ENCODE measurements around the gene AGAP2.

The AGAP2 gene

DNA sequence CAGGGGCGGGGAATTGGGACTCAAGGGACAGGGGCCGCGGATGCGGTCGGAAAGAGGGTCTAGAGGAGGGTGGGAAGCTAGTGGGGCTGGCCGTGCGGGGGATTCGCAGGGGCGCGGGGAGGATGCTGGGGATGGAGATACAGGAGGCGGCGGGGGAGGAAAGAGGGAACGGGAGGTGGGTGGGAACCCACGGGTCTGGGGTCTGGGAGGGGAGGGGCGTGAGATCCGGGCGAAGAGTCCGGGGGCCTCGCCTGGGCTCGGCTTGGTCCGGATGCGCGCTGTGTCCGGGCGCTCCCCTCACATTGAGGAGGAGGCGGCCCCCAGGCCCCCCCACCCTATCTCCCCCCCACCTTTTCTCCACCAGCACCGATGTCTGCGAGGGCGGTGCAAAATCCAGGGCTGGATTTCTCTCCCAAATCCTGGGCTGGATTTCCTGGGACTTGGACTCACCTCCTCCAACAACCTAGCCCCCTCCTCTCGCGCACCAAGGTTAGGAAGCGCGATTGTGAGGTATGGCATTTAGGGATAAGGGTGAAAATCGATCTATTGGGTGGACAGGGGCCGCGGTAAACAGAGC lies at the start of gene AGAP2 (continued):
- no peak for TF ChIP-seq ZNF560 (tag by site-specific recombination; IDR thresholded peaks at IDR 0.05; ENCODE audit: borderline replicate concordance)
- TF ChIP-seq ZFHX2 (tag by site-specific recombination; conservative IDR thresholded peaks at IDR 0.05): peak; percentile 97
- peak; percentile 56; the same call in 1 of the 2 replicates for TF ChIP-seq ZNF391 (tag by site-specific recombination; IDR thresholded peaks at IDR 0.05; ENCODE audit: borderline replicate concordance, low read depth)
- no peak for TF ChIP-seq ZNF544 (tag by site-specific recombination; IDR thresholded peaks at IDR 0.05)
- TF ChIP-seq, protein P1, sequence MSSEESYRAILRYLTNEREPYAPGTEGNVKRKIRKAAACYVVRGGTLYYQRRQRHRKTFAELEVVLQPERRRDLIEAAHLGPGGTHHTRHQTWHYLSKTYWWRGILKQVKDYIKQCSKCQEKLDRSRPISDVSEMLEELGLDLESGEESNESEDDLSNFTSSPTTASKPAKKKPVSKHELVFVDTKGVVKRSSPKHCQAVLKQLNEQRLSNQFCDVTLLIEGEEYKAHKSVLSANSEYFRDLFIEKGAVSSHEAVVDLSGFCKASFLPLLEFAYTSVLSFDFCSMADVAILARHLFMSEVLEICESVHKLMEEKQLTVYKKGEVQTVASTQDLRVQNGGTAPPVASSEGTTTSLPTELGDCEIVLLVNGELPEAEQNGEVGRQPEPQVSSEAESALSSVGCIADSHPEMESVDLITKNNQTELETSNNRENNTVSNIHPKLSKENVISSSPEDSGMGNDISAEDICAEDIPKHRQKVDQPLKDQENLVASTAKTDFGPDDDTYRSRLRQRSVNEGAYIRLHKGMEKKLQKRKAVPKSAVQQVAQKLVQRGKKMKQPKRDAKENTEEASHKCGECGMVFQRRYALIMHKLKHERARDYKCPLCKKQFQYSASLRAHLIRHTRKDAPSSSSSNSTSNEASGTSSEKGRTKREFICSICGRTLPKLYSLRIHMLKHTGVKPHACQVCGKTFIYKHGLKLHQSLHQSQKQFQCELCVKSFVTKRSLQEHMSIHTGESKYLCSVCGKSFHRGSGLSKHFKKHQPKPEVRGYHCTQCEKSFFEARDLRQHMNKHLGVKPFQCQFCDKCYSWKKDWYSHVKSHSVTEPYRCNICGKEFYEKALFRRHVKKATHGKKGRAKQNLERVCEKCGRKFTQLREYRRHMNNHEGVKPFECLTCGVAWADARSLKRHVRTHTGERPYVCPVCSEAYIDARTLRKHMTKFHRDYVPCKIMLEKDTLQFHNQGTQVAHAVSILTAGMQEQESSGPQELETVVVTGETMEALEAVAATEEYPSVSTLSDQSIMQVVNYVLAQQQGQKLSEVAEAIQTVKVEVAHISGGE (tag by site-specific recombination; conservative IDR thresholded peaks at IDR 0.05; ENCODE audit: low read depth): peak; percentile 54
- TF ChIP-seq, protein P2, sequence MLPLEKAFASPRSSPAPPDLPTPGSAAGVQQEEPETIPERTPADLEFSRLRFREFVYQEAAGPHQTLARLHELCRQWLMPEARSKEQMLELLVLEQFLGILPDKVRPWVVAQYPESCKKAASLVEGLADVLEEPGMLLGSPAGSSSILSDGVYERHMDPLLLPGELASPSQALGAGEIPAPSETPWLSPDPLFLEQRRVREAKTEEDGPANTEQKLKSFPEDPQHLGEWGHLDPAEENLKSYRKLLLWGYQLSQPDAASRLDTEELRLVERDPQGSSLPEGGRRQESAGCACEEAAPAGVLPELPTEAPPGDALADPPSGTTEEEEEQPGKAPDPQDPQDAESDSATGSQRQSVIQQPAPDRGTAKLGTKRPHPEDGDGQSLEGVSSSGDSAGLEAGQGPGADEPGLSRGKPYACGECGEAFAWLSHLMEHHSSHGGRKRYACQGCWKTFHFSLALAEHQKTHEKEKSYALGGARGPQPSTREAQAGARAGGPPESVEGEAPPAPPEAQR (tag by site-specific recombination; IDR thresholded peaks at IDR 0.05): no peak
- no peak for TF ChIP-seq ZFP37 (tag by site-specific recombination; IDR thresholded peaks at IDR 0.05)
- peak; percentile 56; the same call in 1 of the 2 replicates for TF ChIP-seq ZNF366 (tag by site-specific recombination; conservative IDR thresholded peaks at IDR 0.05)
- TF ChIP-seq ZNF10 (tag by site-specific recombination; IDR thresholded peaks at IDR 0.05): no peak
- TF ChIP-seq GLIS2 (tag by site-specific recombination; IDR thresholded peaks at IDR 0.05): peak; percentile 86
- peak; percentile 32; the same call in 1 of the 2 replicates for TF ChIP-seq ZBTB8A (tag by site-specific recombination; IDR thresholded peaks at IDR 0.05)
- TF ChIP-seq KLF8 (tag by site-specific recombination; IDR thresholded peaks at IDR 0.05): peak; percentile 68
- no peak for TF ChIP-seq ZNF843 (tag by site-specific recombination; IDR thresholded peaks at IDR 0.05)
- TF ChIP-seq MZF1 (tag by site-specific recombination; IDR thresholded peaks at IDR 0.05; ENCODE audit: borderline replicate concordance): no peak
- TF ChIP-seq ZSCAN23 (tag by site-specific recombination; IDR thresholded peaks at IDR 0.05): no peak
- no peak for TF ChIP-seq ZNF624 (tag by site-specific recombination; IDR thresholded peaks at IDR 0.05)
- TF ChIP-seq, protein P3, sequence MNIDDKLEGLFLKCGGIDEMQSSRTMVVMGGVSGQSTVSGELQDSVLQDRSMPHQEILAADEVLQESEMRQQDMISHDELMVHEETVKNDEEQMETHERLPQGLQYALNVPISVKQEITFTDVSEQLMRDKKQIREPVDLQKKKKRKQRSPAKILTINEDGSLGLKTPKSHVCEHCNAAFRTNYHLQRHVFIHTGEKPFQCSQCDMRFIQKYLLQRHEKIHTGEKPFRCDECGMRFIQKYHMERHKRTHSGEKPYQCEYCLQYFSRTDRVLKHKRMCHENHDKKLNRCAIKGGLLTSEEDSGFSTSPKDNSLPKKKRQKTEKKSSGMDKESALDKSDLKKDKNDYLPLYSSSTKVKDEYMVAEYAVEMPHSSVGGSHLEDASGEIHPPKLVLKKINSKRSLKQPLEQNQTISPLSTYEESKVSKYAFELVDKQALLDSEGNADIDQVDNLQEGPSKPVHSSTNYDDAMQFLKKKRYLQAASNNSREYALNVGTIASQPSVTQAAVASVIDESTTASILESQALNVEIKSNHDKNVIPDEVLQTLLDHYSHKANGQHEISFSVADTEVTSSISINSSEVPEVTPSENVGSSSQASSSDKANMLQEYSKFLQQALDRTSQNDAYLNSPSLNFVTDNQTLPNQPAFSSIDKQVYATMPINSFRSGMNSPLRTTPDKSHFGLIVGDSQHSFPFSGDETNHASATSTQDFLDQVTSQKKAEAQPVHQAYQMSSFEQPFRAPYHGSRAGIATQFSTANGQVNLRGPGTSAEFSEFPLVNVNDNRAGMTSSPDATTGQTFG (tag by site-specific recombination; IDR thresholded peaks at IDR 0.05; ENCODE audit: borderline replicate concordance): 0 out of 2 replicates have a peak, but pooled peaks have one; percentile 53
- TF ChIP-seq, protein P4, sequence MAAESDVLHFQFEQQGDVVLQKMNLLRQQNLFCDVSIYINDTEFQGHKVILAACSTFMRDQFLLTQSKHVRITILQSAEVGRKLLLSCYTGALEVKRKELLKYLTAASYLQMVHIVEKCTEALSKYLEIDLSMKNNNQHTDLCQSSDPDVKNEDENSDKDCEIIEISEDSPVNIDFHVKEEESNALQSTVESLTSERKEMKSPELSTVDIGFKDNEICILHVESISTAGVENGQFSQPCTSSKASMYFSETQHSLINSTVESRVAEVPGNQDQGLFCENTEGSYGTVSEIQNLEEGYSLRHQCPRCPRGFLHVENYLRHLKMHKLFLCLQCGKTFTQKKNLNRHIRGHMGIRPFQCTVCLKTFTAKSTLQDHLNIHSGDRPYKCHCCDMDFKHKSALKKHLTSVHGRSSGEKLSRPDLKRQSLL (tag by site-specific recombination; IDR thresholded peaks at IDR 0.05): no peak
- no peak for TF ChIP-seq ZNF791 (tag by site-specific recombination; IDR thresholded peaks at IDR 0.05)
- no peak for TF ChIP-seq ZNF2 (tag by site-specific recombination; IDR thresholded peaks at IDR 0.05)
- no peak for TF ChIP-seq ZNF146 (tag by site-specific recombination; IDR thresholded peaks at IDR 0.05)
- TF ChIP-seq ZNF155 (tag by site-specific recombination; IDR thresholded peaks at IDR 0.05): no peak
- TF ChIP-seq SP3 (tag by site-specific recombination; IDR thresholded peaks at IDR 0.05): peak; percentile 62; the same call in 1 of the 2 replicates
- TF ChIP-seq ZNF555 (tag by site-specific recombination; conservative IDR thresholded peaks at IDR 0.05): no peak
- TF ChIP-seq, protein P5, sequence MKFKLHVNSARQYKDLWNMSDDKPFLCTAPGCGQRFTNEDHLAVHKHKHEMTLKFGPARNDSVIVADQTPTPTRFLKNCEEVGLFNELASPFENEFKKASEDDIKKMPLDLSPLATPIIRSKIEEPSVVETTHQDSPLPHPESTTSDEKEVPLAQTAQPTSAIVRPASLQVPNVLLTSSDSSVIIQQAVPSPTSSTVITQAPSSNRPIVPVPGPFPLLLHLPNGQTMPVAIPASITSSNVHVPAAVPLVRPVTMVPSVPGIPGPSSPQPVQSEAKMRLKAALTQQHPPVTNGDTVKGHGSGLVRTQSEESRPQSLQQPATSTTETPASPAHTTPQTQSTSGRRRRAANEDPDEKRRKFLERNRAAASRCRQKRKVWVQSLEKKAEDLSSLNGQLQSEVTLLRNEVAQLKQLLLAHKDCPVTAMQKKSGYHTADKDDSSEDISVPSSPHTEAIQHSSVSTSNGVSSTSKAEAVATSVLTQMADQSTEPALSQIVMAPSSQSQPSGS (tag by site-specific recombination; IDR thresholded peaks at IDR 0.05; ENCODE audit: low read depth): no peak
- no peak for TF ChIP-seq ZNF354C (tag by site-specific recombination; IDR thresholded peaks at IDR 0.05; ENCODE audit: borderline replicate concordance, low read depth)
- no peak for TF ChIP-seq FEZF1 (tag by site-specific recombination; IDR thresholded peaks at IDR 0.05)
- TF ChIP-seq, protein P6, sequence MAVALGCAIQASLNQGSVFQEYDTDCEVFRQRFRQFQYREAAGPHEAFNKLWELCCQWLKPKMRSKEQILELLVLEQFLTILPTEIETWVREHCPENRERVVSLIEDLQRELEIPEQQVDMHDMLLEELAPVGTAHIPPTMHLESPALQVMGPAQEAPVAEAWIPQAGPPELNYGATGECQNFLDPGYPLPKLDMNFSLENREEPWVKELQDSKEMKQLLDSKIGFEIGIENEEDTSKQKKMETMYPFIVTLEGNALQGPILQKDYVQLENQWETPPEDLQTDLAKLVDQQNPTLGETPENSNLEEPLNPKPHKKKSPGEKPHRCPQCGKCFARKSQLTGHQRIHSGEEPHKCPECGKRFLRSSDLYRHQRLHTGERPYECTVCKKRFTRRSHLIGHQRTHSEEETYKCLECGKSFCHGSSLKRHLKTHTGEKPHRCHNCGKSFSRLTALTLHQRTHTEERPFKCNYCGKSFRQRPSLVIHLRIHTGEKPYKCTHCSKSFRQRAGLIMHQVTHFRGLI (tag by site-specific recombination; IDR thresholded peaks at IDR 0.05): no peak
- TF ChIP-seq ZNF571 (tag by site-specific recombination; IDR thresholded peaks at IDR 0.05): no peak
